Skin of body (tissue), 2 donors: ENCODE results near the gene MEIS2. TPM values are rescaled to one million over a fixed set of nuclear protein-coding genes. Genes with fewer than 3 reads are reported as not detected.
A peak's percentile ranks its signal among the peaks of the same experiment; 100 is the strongest.
"Not testable (repeated sequence)": the region's sequence is repeated elsewhere in the genome, so short reads cannot be mapped to it uniquely, and the experiment has no call there.

Experiments
- DNase-seq: peaks from one replicate; lab custom pipeline; 2025; lab: John Stamatoyannopoulos, UW
- total RNA-seq: library from RNA; depleted of rRNA; stranded (reverse); fragments of >200 nt; gene quantifications from one replicate; pipeline ENCODE4 v1.2.3, GENCODE V29; 2014

The MEIS2 gene
- total RNA-seq, 1 donor from 2014 or later: 25.5 TPM

DNA sequence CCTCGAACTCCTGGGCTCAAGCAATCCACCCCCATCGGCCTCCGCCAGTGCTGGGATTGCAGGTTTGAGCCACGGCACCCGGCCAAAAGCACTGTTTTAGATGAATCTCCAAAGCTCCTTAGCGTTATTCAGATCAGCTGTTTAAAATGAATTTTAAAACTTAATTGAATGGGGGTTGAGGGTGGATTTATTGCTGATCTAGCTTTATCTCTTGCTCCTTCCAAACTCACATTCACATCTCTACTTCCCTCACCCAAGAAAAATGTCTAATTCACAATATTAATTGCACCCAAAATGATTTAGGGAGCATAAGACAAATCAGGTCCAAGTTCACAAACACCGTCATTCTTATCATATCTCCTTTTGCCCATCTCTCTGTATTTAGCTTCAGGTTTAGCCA lies 89.8 kb downstream of the MEIS2 start:
- DNase-seq: no peak

- DNase-seq: no peak
Observed at GRCh38 chr15:37009288-37009687, 91.1 kb downstream of the MEIS2 start.

- DNase-seq: no peak
Observed at GRCh38 chr15:37008205-37008604, 92.1 kb downstream of the MEIS2 start.

- no peak for DNase-seq
Observed at GRCh38 chr15:37007301-37007700, 93.0 kb downstream of the MEIS2 start.

- DNase-seq: no peak
Observed at GRCh38 chr15:37004981-37005735, 95.2 kb downstream of the MEIS2 start.

DNA sequence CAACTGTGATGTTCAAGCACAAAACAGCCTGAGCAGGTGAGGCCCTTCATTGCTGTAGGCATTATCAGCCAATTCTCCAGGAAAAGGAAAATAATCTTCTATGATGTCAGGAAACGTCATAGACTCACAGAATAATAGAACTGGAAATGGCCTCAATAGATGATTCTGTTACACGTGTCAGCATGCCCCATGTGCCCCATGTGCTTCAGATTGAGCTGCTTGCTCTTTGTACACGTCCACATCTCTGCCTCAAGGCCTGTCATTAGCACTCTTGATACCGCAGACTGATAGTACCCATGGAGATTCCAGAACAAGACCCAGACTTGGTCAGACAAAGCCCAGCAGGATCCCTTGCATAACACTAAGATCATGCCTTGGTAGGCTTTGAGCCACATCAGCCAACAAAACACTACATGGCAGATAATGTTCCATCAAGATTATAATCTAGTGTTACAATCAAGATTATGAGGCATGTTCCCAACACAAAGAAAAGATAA lies 95.9 kb downstream of the MEIS2 start:
- DNase-seq: no peak

DNA sequence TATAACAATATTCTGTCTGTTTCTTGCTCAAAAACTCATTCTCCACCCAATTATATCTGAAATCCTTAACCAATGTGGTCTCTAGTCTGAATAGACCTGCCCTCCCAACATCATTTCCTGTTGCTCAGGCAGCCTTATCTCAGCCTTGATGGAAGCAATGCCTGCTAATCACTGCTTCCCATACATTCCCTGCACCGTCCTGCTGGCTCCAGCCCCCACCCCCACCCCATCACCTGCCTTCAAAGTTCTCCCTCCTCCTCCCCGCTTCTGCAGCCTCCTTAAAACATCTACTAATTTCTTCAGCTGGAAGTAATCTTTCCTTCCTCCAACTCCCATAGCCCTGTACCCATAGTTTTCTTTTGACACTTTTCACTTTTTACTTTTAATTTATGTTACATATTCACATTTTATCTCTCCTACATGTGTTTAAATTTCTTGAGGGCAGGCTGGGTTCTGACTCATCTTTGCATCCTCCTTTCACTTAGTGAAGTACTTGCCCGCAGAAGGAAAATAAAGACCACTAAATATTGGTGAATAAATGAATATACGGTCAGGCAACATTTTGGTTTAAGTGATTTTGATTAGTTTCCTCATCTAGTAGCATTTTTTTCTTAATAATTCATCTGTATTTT lies 98.2 kb downstream of the MEIS2 start:
- no peak for DNase-seq

DNA sequence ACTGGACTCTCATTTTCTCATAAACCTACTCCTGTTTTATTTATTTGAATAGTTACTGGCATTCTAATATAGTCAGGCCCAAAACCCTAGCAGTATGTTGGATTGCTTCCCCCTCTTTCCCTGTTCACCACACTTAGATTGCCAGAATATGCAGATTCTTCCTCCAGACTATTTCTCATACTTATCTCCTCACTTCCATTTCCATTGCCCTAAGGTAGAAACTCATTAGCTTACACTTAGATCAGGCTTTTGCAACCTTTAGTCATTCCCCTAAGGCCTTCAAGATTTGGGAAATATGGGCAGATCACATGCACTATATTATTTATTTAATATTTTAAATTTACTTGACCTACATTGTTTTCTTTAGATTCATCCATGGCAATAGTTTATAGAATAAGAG lies 98.9 kb downstream of the MEIS2 start:
- no peak for DNase-seq

- no peak for DNase-seq
Observed at GRCh38 chr15:36999778-37000177, 100.6 kb downstream of the MEIS2 start.

- no peak for DNase-seq
Observed at GRCh38 chr15:36996538-36997181, 103.7 kb downstream of the MEIS2 start.

DNA sequence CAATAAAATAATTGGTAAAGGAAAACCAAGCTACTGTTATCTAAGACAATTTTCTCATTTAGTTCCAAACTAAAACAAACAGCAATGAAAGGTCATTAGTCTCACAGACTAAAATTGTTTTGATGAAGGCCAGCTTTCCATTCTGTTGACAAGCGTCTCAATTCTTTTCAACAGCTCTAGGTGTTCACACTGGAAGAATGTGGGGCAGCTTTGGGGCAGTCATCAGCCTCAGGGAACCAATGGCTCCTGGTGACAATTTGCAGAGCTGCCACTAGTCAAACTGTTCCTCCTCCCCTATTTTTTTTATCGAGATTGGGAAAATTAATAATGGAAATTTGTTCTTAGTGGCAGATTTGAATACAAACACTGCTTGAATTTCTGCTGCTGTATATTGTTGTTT lies 104.2 kb downstream of the MEIS2 start:
- no peak for DNase-seq

GRCh38 chr15:36994790-36995189 lies 105.6 kb downstream of the MEIS2 start:
- no peak for DNase-seq

DNA sequence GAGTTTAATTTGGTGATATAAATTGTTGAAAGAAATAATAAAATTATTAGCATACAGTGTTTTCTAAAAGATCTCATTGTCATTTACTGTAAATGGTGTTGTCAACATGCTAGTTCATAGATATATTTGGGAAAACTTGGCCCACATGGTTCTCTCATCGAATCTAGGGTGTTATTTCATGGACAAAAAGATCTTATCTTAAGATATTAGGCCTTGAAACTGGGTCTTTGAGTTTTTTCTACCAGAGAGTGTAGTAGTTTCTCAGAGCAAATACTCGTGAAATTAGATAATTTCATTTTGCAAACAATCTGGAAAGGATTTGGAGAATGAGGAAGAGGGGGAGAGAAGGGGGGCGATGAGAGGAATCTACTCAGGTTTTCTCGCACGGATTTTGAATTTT lies 107.9 kb downstream of the MEIS2 start:
- no peak for DNase-seq

GRCh38 chr15:36988947-36989346 lies 111.4 kb downstream of the MEIS2 start:
- no peak for DNase-seq

DNA sequence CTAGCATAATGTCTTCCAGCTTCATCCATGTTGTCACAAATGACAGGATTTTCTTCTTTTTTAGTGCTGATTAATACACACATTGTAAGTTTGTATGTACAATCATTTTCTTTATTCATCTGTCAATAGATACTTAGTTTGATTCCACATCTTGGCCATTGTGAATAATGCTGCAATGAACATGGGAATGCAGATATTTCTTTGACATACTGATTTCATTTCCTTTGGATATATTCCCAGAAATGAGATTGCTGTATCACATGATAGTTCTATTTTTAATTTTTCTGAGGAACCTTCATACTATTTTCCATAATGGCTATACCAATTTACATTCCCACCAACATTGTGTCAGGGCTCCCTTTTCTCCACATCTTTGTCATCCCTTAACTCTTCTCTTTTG lies 117.9 kb downstream of the MEIS2 start:
- peak; percentile 48 for DNase-seq

DNA sequence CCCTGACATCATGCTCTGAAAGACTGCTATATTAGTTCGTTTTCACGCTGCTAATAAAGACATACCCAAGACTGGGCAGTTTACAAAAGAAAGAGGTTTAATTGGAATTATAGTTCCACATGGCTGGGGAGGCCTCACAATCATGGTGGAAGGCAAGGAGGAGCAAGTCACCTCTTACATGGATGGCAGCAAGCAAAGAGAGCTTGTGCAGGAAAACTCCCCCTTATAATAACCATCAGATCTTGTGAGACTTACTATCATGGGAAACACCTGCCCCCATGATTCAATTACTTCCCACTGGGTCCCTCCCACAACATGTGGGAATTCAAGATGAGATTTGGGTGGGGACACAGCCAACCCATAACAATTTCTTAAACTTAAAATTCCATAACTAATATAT lies 120.1 kb downstream of the MEIS2 start:
- DNase-seq: not testable (repeated sequence)

DNA sequence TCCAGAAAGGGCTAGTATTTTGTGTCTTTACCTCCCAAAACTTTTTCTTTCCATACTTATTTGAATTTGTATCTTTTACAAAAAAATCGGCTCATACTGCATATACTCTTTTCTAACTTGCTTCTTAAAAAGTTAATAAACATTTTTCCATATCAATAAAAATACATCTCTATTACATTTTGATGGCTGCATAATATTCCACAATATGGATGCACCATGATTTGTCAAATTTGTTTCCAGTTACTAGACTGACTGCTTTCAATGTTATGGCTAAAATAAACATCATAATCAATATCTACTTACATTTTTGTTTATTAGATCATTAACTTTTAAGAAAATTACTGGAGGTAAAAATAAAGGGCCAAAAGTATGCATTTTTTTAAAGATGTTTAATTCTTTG lies 121.7 kb downstream of the MEIS2 start:
- no peak for DNase-seq

GRCh38 chr15:36978126-36978525 lies 122.2 kb downstream of the MEIS2 start:
- DNase-seq: no peak

DNA sequence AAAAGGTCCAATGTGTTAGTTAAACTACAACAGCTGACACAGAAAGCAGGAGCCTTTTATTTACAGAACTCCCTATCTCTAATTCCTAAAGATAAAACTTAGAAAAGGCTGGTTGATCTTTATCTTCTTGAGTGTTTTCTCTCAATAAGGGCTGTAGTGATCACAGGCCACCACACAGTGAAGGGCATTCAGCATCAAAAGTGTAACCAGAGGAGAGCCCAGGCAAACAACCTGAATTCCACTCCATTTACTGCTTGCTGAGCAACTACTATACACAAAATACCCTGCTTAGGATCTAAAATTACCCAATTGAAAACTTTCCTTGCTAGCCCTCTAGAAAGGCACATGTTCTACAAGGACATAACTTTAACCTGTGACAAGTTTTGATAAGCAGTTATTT lies 122.7 kb downstream of the MEIS2 start:
- no peak for DNase-seq

- no peak for DNase-seq
Observed at GRCh38 chr15:36972704-36973103, 127.6 kb downstream of the MEIS2 start.

DNA sequence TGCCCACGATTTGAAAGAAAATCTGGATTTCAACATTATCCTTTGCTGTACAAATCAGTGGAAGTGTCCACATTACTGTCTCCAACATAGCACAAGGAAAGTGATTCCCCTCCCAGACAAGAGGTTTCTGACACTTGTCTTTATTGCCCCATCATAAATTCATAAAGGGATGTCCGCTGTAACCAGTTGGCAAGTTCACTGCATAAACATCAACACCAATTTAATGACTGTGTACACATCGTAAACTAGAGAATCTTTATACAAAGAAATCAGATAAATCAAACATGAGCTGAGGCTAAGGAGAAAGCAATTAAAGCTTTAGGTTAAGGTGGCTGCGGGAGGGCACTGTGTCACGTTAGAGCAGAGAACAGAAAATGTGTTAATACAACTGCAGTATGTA lies 129.8 kb downstream of the MEIS2 start:
- DNase-seq: no peak

GRCh38 chr15:36967929-36968328 lies 132.4 kb downstream of the MEIS2 start:
- no peak for DNase-seq

DNA sequence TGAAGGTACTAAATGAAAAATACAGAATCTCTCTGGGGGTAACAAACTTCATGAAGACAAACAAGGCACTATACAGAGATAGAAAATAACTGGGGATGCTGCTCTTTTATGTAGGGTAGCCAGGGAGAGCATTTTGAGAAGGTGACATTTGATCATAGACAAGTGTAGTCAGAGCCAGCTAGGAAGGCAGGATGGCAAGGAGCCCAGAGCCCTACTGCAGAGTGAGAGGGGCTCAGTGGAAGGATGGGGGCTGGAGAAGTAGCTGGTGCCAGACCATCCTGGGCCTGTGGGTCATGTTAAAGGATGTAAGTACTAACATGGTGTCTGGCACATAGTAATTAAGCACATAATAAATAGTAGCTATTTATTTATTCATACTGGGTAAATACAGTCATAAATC lies 133.6 kb downstream of the MEIS2 start:
- DNase-seq: no peak
